Natural killer cell (primary cell): ENCODE measurements around the gene PRRX1. TPM values are rescaled to one million over a fixed set of nuclear protein-coding genes. Genes with fewer than 3 reads are reported as not detected.

Experiments
- ATAC-seq, 3 donors: fragments of 150-1000 bp in 2 of 3; fragments of 200-7000 bp in 1 of 3; cut with Tn5 transposase; 1 replicate in 1 of 3; 2 replicates in 2 of 3; pipeline ENCODE4 v1.10.0; 2021; ENCODE audit warnings: mild to moderate bottlenecking in 2 of 3, moderate library complexity in 2 of 3
- DNase-seq, 2 donors: peaks; one replicate each; pipeline versions ENCODE4 v3.0.0 to v3.0.0-alpha.2; 2013 to 2021; ENCODE audit warnings: mixed read lengths in 1 of 2
- H3K27ac ChIP-seq: one replicate; pipeline ENCODE4 v1.5.1; 2013; ENCODE audit warnings: mild to moderate bottlenecking, low read length
- H3K27me3 ChIP-seq: one replicate; pipeline ENCODE4 v1.6.1; 2013; ENCODE audit warnings: low read length; ENCODE audit not compliant: control insufficient read depth, insufficient read depth
- H3K36me3 ChIP-seq: one replicate; pipeline ENCODE4 v1.6.1; 2013; ENCODE audit warnings: low read length; ENCODE audit not compliant: control insufficient read depth, insufficient read depth
- H3K4me1 ChIP-seq: one replicate; pipeline ENCODE4 v1.6.1; 2013; ENCODE audit warnings: low read length; ENCODE audit not compliant: control insufficient read depth, insufficient read depth
- H3K4me3 ChIP-seq: one replicate; pipeline ENCODE4 v1.5.1; 2013; ENCODE audit warnings: low read length
- H3K9me3 ChIP-seq: one replicate; pipeline ENCODE4 v1.6.1; 2013; ENCODE audit warnings: low read length; ENCODE audit not compliant: control insufficient read depth, insufficient read depth
- H3K27ac Mint-ChIP-seq, 2 donors: one replicate each; pipeline ENCODE4 v1.8.0; 2022; ENCODE audit warnings: mild to moderate bottlenecking in 2 of 2, mixed read lengths in 2 of 2, moderate library complexity in 1 of 2
- H3K27me3 Mint-ChIP-seq, 2 donors: one replicate each; pipeline ENCODE4 v1.8.0; 2022; ENCODE audit warnings: low read depth in 2 of 2, mixed read lengths in 2 of 2
- H3K36me3 Mint-ChIP-seq: one replicate; pipeline ENCODE4 v1.8.0; 2022; ENCODE audit warnings: mixed read lengths
- H3K4me1 Mint-ChIP-seq, 2 donors: one replicate each; pipeline ENCODE4 v1.8.0; 2022; ENCODE audit warnings: mixed read lengths in 2 of 2
- H3K4me3 Mint-ChIP-seq: one replicate; pipeline ENCODE4 v1.8.0; 2022; ENCODE audit warnings: mild to moderate bottlenecking, moderate library complexity, mixed read lengths
- H3K9me3 Mint-ChIP-seq, 2 donors: one replicate each; pipeline ENCODE4 v1.8.0; 2022; ENCODE audit warnings: mixed read lengths in 2 of 2
- WGBS: methylation state at CpG from one replicate; pipeline ENCODE4 v1.1.7; 2013; ENCODE audit warnings: missing lambda C conversion rate; ENCODE audit not compliant: insufficient coverage; 5-methylcytosine and 5-hydroxymethylcytosine counted together
- intact Hi-C: fragments of 100-400 bp; cut with micrococcal nuclease; formaldehyde crosslinking; loops from one replicate; pipeline ENCODE4 v1.14.2; 2022
- total RNA-seq, 4 donors: library from RNA; stranded (reverse); fragments of 120-200 nt in 1 of 4; gene quantifications; one replicate each; pipeline versions ENCODE4 v1.2.3 to v1.2.4, GENCODE V29; 2013 to 2022
- TF ChIP-seq, protein P1 (sequence below): fragments of 200-600 bp; IDR thresholded peaks from one replicate; pipeline ENCODE4 v1.8.0; 2022; ENCODE audit warnings: antibody characterized with exemption

Gene PRRX1
- total RNA-seq, 3 donors from 2014 or later (not counting 1 experiment from before 2014, with no cell fraction given): not detected

DNA sequence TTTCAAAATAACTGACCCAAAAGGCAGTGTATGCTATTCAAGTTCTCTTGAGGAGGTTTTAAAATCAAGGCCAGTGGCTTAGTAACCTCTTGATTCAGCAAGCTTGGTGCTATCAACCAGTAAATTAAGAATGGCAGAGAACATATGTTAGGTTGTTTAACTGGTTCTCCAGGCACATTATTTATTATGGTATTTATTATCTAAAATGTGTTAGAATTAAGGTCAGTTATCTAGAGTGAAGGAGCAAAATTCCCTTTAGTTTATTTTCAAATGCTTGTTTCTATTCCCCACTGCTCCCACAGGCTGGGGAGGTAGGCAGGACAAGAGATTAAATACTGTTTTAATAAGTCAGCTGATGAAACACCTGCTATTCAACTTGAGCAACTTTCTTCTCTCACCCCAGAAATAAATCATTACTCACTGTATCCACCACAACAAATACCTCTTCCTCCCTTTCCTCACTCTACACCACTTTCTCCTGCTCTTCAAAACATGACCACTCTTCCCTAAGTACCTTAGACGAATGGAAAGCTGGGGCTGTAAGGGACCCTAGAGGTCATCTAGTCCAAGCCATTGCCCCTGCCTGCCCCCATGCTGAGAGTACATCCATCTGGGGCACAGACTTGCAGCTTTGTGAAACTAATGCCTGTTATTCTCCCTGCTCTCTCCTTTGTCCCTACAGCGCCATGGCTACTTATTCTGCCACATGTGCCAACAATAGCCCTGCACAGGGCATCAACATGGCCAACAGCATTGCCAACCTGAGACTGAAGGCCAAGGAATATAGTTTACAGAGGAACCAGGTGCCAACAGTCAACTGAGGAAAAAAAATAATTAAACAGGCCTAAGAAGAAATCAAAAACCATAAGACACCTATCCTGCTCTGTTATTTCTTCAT lies 71.7 kb downstream of the PRRX1 start:
- no peak for ATAC-seq
- Mint-ChIP-seq H3K27ac (no peak overlapping the region), H3K9me3 (peaks cover 0 to 2% of the 10 kb centered on the region in 2 donors), H3K4me3 (no peak overlapping the region), H3K4me1 (no peaks in the 10 kb centered on the region), H3K27me3 (peaks cover 6 to 21% of the 10 kb centered on the region in 2 donors), H3K36me3 (no peaks in the 10 kb centered on the region)
- TF ChIP-seq, protein P1, sequence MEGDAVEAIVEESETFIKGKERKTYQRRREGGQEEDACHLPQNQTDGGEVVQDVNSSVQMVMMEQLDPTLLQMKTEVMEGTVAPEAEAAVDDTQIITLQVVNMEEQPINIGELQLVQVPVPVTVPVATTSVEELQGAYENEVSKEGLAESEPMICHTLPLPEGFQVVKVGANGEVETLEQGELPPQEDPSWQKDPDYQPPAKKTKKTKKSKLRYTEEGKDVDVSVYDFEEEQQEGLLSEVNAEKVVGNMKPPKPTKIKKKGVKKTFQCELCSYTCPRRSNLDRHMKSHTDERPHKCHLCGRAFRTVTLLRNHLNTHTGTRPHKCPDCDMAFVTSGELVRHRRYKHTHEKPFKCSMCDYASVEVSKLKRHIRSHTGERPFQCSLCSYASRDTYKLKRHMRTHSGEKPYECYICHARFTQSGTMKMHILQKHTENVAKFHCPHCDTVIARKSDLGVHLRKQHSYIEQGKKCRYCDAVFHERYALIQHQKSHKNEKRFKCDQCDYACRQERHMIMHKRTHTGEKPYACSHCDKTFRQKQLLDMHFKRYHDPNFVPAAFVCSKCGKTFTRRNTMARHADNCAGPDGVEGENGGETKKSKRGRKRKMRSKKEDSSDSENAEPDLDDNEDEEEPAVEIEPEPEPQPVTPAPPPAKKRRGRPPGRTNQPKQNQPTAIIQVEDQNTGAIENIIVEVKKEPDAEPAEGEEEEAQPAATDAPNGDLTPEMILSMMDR: no peak
- H3K27ac ChIP-seq: no peak overlapping the region
- no peaks in the 10 kb centered on the region for H3K27me3 ChIP-seq
- H3K4me1 ChIP-seq: no peaks in the 10 kb centered on the region
- 74% methylated on average over 2 of the region's 2 CpGs for WGBS
- no peaks in the 10 kb centered on the region for H3K36me3 ChIP-seq
- H3K9me3 ChIP-seq: no peaks in the 10 kb centered on the region
- DNase-seq: no peak
- intact Hi-C loops: no loop called here
- no peak overlapping the region for H3K4me3 ChIP-seq

DNA sequence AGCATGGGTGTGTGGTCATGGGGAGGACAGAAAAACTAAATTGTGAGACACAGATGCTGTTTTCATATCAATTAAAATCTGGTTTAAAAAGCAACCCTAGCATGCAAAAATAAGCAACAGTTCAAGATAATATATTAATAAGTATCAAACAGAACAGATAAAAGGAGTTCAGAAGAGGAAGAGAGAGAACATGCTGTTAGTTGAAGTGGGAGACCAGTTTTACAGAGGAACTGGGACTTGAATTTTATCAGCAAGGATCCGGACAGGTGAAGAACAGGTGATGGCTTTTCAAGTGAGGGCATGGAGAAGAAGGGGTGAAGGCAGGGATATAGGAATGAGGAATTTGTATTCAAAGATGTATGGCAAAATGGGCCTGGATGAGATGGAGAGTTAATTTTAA lies 75.9 kb downstream of the PRRX1 start:
- no peak overlapping the region for H3K27ac ChIP-seq
- no peaks in the 10 kb centered on the region for H3K27me3 ChIP-seq
- intact Hi-C loops: no loop called here
- TF ChIP-seq, protein P1: no peak
- no peaks in the 10 kb centered on the region for H3K36me3 Mint-ChIP-seq
- no peaks in the 10 kb centered on the region for H3K4me1 ChIP-seq
- no peak overlapping the region for H3K27ac Mint-ChIP-seq
- no peak for DNase-seq
- H3K27me3 Mint-ChIP-seq: peaks cover 6 to 21% of the 10 kb centered on the region in 2 donors
- H3K4me1 Mint-ChIP-seq: no peaks in the 10 kb centered on the region
- H3K4me3 ChIP-seq: no peak overlapping the region
- ATAC-seq: no peak
- no peaks in the 10 kb centered on the region for H3K36me3 ChIP-seq
- peaks cover 2 to 3% of the 10 kb centered on the region in 2 donors for H3K9me3 Mint-ChIP-seq
- 92% methylated on average over 1 of the region's 1 CpG for WGBS
- no peaks in the 10 kb centered on the region for H3K9me3 ChIP-seq
- H3K4me3 Mint-ChIP-seq: no peak overlapping the region

DNA sequence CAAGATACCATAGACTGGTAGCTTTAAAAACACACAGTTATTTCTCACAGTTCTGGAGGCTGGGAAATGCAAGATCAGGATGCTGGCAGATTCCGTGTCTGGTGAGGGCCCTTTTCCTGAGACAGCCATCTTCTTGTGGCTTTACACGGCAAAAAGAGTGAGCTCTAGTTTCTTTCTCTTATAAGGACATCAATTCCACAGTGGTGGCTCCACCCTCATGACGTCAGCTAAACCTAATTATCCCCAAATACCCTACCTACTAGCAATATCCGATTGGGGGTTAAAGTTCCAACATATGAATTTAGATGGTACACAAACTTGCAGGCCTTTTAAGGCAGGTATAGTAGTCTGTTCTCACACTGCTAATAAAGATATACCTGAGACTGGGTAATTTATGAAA lies 77.7 kb downstream of the PRRX1 start:
- Histone ChIP-seq H3K9me3 (no peaks in the 10 kb centered on the region), H3K36me3 (no peaks in the 10 kb centered on the region), H3K27ac (no peak overlapping the region), H3K4me3 (no peak overlapping the region), H3K27me3 (no peaks in the 10 kb centered on the region), H3K4me1 (no peaks in the 10 kb centered on the region)
- peaks cover 2 to 14% of the 10 kb centered on the region in 2 donors for H3K27me3 Mint-ChIP-seq
- ATAC-seq (no peak), DNase-seq (no peak)
- intact Hi-C loops: no loop called here
- no peaks in the 10 kb centered on the region for H3K36me3 Mint-ChIP-seq
- 93% methylated on average over 4 of the region's 4 CpGs for WGBS
- peaks cover 2 to 3% of the 10 kb centered on the region in 2 donors for H3K9me3 Mint-ChIP-seq
- H3K4me1 Mint-ChIP-seq: no peaks in the 10 kb centered on the region
- H3K27ac Mint-ChIP-seq: no peak overlapping the region
- no peak overlapping the region for H3K4me3 Mint-ChIP-seq
- TF ChIP-seq, protein P1: no peak
